ENCODE results near the gene SLC7A1. TPM values are rescaled to one million over a fixed set of nuclear protein-coding genes. Genes with fewer than 3 reads are reported as not detected.

The SLC7A1 gene
- total and polyA plus RNA-seq, 2 donors (not counting 1 experiment from before 2014, with no cell fraction given), result 15.4 to 26.6 TPM

- Histone ChIP-seq H3K9ac (ENCODE audit: insufficient read depth, low read length) (no peak overlapping the region), H3K4me1 (ENCODE audit: control insufficient read depth, extremely low read depth, insufficient read depth, low read length) (no peaks in the 10 kb centered on the region), H3K4me3 (replicated peaks in 1 of 4; ENCODE audit: control extremely low read depth in 1 of 4, insufficient read depth in 1 of 4, low read depth in 3 of 4, low read length in 4 of 4) (no peak overlapping the region), H3K79me2 (ENCODE audit: control insufficient read depth, insufficient read depth, low read length) (no peaks in the 10 kb centered on the region), H3K27ac (ENCODE audit: insufficient read depth, low read length) (no peak overlapping the region), H2AFZ (ENCODE audit: low read length) (no peak overlapping the region), H3K9me3 (ENCODE audit: control insufficient read depth, insufficient read depth, low read depth, low read length) (no peaks in the 10 kb centered on the region), H3K36me3 (ENCODE audit: control insufficient read depth, insufficient read depth, low read length) (no peaks in the 10 kb centered on the region), H3K4me2 (ENCODE audit: extremely low read depth, insufficient read depth, low read length) (no peak overlapping the region), H4K20me1 (ENCODE audit: control insufficient read depth, extremely low read depth, insufficient read depth, low read length) (no peaks in the 10 kb centered on the region), H3K27me3 (ENCODE audit: control insufficient read depth, insufficient read depth, low read length) (peaks cover 6% of the 10 kb centered on the region)
- TF ChIP-seq CTCF (conservative IDR thresholded peaks at IDR 0.05 in 1 of 2, IDR thresholded peaks at IDR 0.05 in 1 of 2; ENCODE audit: low read depth in 1 of 2, low read length in 2 of 2) (no peak), EZH2 (IDR thresholded peaks at IDR 0.05; ENCODE audit: low read length, missing control alignments) (no peak)
- DNase-seq (ENCODE audit: low read depth in 2 of 2), result no peak
Measured at GRCh38 chr13:29505511-29505910, 90.0 kb downstream of the SLC7A1 start.

GRCh38 chr13:29504691-29505090, 90.8 kb downstream of the SLC7A1 start:
- no peak overlapping the region for H2AFZ ChIP-seq (ENCODE audit: low read length)
- TF ChIP-seq EZH2 (IDR thresholded peaks at IDR 0.05; ENCODE audit: low read length, missing control alignments) (no peak), CTCF (conservative IDR thresholded peaks at IDR 0.05 in 1 of 2, IDR thresholded peaks at IDR 0.05 in 1 of 2; ENCODE audit: low read depth in 1 of 2, low read length in 2 of 2) (no peak)
- peaks cover 8% of the 10 kb centered on the region for H3K27me3 ChIP-seq (ENCODE audit: control insufficient read depth, insufficient read depth, low read length)
- no peak for DNase-seq (ENCODE audit: low read depth in 2 of 2)
- H3K79me2 ChIP-seq (ENCODE audit: control insufficient read depth, insufficient read depth, low read length), result no peaks in the 10 kb centered on the region
- no peak overlapping the region for H3K27ac ChIP-seq (ENCODE audit: insufficient read depth, low read length)
- no peak overlapping the region for H3K4me3 ChIP-seq (replicated peaks in 1 of 4; ENCODE audit: control extremely low read depth in 1 of 4, insufficient read depth in 1 of 4, low read depth in 3 of 4, low read length in 4 of 4)
- H3K4me1 ChIP-seq (ENCODE audit: control insufficient read depth, extremely low read depth, insufficient read depth, low read length), result no peaks in the 10 kb centered on the region
- H4K20me1 ChIP-seq (ENCODE audit: control insufficient read depth, extremely low read depth, insufficient read depth, low read length), result no peaks in the 10 kb centered on the region
- no peaks in the 10 kb centered on the region for H3K36me3 ChIP-seq (ENCODE audit: control insufficient read depth, insufficient read depth, low read length)
- no peak overlapping the region for H3K9ac ChIP-seq (ENCODE audit: insufficient read depth, low read length)
- no peak overlapping the region for H3K4me2 ChIP-seq (ENCODE audit: extremely low read depth, insufficient read depth, low read length)
- H3K9me3 ChIP-seq (ENCODE audit: control insufficient read depth, insufficient read depth, low read depth, low read length), result no peaks in the 10 kb centered on the region

GRCh38 chr13:29503041-29503837, 92.2 kb downstream of the SLC7A1 start:
- Histone ChIP-seq H3K79me2 (ENCODE audit: control insufficient read depth, insufficient read depth, low read length) (no peaks in the 10 kb centered on the region), H3K4me2 (ENCODE audit: extremely low read depth, insufficient read depth, low read length) (no peak overlapping the region), H3K9me3 (ENCODE audit: control insufficient read depth, insufficient read depth, low read depth, low read length) (no peaks in the 10 kb centered on the region), H3K27me3 (ENCODE audit: control insufficient read depth, insufficient read depth, low read length) (peaks cover 9% of the 10 kb centered on the region), H3K27ac (ENCODE audit: insufficient read depth, low read length) (no peak overlapping the region), H3K9ac (ENCODE audit: insufficient read depth, low read length) (no peak overlapping the region), H2AFZ (ENCODE audit: low read length) (no peak overlapping the region), H3K4me1 (ENCODE audit: control insufficient read depth, extremely low read depth, insufficient read depth, low read length) (no peaks in the 10 kb centered on the region), H3K4me3 (replicated peaks in 1 of 4; ENCODE audit: control extremely low read depth in 1 of 4, insufficient read depth in 1 of 4, low read depth in 3 of 4, low read length in 4 of 4) (peak overlapping the region in 2 of 4 experiments; percentile 26 to 27), H4K20me1 (ENCODE audit: control insufficient read depth, extremely low read depth, insufficient read depth, low read length) (no peaks in the 10 kb centered on the region), H3K36me3 (ENCODE audit: control insufficient read depth, insufficient read depth, low read length) (no peaks in the 10 kb centered on the region)
- TF ChIP-seq CTCF (conservative IDR thresholded peaks at IDR 0.05 in 1 of 2, IDR thresholded peaks at IDR 0.05 in 1 of 2; ENCODE audit: low read depth in 1 of 2, low read length in 2 of 2) (no peak), EZH2 (IDR thresholded peaks at IDR 0.05; ENCODE audit: low read length, missing control alignments) (no peak)
- peak; percentile 30 to 43 for DNase-seq (ENCODE audit: low read depth in 2 of 2)

Data from fibroblast of lung (primary cell).